ENCODE results near the gene HES7.

GRCh38 chr17:8152112-8152775, 28.3 kb upstream of the HES7 start, which contains the start of gene PER1:
- TF ChIP-seq CTCF (conservative IDR thresholded peaks at IDR 0.05 in 1 of 2, IDR thresholded peaks at IDR 0.05 in 1 of 2; ENCODE audit: extremely low read depth in 1 of 2, insufficient read depth in 1 of 2, low read depth in 1 of 2, low read length in 2 of 2): no peak
- no peak for TF ChIP-seq EZH2 (IDR thresholded peaks at IDR 0.05; ENCODE audit: borderline replicate concordance, low read length)
